Calu3 (cell line): Measurements from ENCODE around the gene CILP2. TPM values are rescaled to one million over a fixed set of nuclear protein-coding genes. Genes with fewer than 3 reads are reported as not detected.

Source experiments
- BruUV-seq: library from RNA; stranded (reverse); fragments of 400-500 nt; replicated peaks from 2 replicates; lab custom pipeline; 2021; lab: Mats Ljungman, UMichigan
- CTCF ChIA-PET: fragments of 300-600 bp; sonication (Branson Sonifier 250); formaldehyde crosslinking; loops from one replicate; lab custom pipeline; 2022; ENCODE audit warnings: antibody characterized with exemption; lab: Charles Lee
- DNase-seq: peaks from one replicate; pipeline ENCODE4 v3.0.0; 2022
- H3K27ac Mint-ChIP-seq: one replicate; pipeline ENCODE4 v1.8.0; 2022; ENCODE audit warnings: mixed read lengths; ENCODE audit not compliant: unreplicated experiment
- H3K27me3 Mint-ChIP-seq: one replicate; pipeline ENCODE4 v1.8.0; 2022; ENCODE audit warnings: mixed read lengths; ENCODE audit not compliant: unreplicated experiment
- H3K36me3 Mint-ChIP-seq: one replicate; pipeline ENCODE4 v1.8.0; 2022; ENCODE audit warnings: mild to moderate bottlenecking, moderate library complexity, mixed read lengths; ENCODE audit not compliant: insufficient read depth, unreplicated experiment
- H3K4me1 Mint-ChIP-seq: one replicate; pipeline ENCODE4 v1.8.0; 2022; ENCODE audit warnings: mild to moderate bottlenecking, low read depth, mixed read lengths; ENCODE audit not compliant: unreplicated experiment
- H3K4me3 Mint-ChIP-seq: one replicate; pipeline ENCODE4 v1.8.0; 2022; ENCODE audit warnings: mild to moderate bottlenecking, low read depth, moderate library complexity, mixed read lengths; ENCODE audit not compliant: unreplicated experiment
- H3K9me3 Mint-ChIP-seq: one replicate; pipeline ENCODE4 v1.8.0; 2022; ENCODE audit warnings: low read depth, mixed read lengths; ENCODE audit not compliant: unreplicated experiment
- intact Hi-C: fragments of 100-400 bp; cut with micrococcal nuclease; formaldehyde crosslinking; loops from one replicate; pipeline ENCODE4 v1.10.0; 2022; ENCODE audit not compliant: unreplicated experiment
- total RNA-seq: library from RNA; stranded (reverse); gene quantifications from 2 replicates; pipeline ENCODE4 v1.2.3, GENCODE V29; 2022
- TF ChIP-seq, protein P1 (sequence below): fragments of 200-600 bp; IDR thresholded peaks from one replicate; pipeline ENCODE4 v1.8.0; 2022; ENCODE audit warnings: antibody characterized with exemption; ENCODE audit not compliant: unreplicated experiment

CILP2 gene
- total RNA-seq, 1 experiment from 2014 or later, result 1.3 TPM

DNA sequence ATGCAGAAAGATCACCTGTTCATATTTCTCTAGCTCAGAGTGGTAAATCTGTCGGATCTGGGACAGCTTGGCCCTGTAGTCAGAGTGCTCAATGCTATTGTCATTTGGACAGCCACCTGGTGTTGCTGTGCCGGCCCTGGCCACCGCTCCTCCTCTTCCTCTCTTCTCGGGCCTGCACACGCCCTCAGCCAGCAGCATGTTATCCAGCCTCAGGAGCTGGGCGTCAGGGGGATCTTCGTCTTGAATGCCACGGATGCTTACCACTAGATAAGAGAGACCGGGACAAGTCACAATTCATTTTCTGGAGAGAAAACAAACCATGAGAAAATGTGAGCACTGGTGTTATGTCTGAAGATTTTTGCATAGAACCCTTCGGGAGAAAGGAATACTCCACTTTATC is 32.5 kb downstream of the CILP2 start:
- no peak overlapping the region for H3K4me3 Mint-ChIP-seq
- H3K4me1 Mint-ChIP-seq, result no peaks in the 10 kb centered on the region
- BruUV-seq, result no TSS peak
- no peaks in the 10 kb centered on the region for H3K36me3 Mint-ChIP-seq
- no peak for DNase-seq
- CTCF ChIA-PET, result no interaction called here
- TF ChIP-seq, protein P1, sequence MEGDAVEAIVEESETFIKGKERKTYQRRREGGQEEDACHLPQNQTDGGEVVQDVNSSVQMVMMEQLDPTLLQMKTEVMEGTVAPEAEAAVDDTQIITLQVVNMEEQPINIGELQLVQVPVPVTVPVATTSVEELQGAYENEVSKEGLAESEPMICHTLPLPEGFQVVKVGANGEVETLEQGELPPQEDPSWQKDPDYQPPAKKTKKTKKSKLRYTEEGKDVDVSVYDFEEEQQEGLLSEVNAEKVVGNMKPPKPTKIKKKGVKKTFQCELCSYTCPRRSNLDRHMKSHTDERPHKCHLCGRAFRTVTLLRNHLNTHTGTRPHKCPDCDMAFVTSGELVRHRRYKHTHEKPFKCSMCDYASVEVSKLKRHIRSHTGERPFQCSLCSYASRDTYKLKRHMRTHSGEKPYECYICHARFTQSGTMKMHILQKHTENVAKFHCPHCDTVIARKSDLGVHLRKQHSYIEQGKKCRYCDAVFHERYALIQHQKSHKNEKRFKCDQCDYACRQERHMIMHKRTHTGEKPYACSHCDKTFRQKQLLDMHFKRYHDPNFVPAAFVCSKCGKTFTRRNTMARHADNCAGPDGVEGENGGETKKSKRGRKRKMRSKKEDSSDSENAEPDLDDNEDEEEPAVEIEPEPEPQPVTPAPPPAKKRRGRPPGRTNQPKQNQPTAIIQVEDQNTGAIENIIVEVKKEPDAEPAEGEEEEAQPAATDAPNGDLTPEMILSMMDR, result no peak
- H3K27me3 Mint-ChIP-seq, result no peaks in the 10 kb centered on the region
- H3K9me3 Mint-ChIP-seq, result no peaks in the 10 kb centered on the region
- no peak overlapping the region for H3K27ac Mint-ChIP-seq
- intact Hi-C loops, result no loop called here

DNA sequence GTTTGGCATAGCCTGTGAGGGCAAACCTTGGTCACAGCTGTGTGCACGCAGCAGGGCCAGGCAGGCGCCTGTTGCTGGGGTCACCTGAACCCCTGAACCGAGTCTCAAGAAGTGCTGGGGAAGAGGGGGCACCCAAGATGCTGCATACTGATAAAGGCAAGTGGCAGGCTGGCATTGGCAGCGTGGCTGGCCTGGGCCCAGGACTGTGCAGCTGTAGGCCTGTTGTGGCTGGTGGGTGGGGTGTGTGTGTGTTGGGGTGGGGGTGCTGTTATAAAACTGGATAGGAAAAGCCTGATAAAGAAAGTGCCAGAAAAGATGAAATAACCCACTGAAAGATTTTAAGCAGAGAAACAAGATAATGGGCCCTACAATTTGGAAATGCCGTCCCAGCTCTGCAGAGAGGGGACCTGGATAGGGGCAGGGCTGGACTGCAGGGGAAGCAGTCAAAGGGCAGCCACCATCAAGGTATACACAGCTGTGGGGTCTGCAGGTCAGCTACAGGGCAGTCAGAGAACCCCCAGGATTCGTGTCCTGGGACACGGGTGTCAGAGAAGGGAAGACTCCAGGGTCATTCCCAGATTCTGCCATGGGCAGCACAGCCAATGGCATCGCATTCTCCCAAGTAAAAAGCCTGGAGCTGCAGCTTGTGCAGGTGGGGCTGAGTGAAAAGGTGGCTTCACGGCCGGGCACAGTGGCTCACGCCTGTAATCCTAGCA is 33.2 kb downstream of the CILP2 start:
- CTCF ChIA-PET, result no interaction called here
- intact Hi-C loops, result no loop called here
- no peak overlapping the region for H3K27ac Mint-ChIP-seq
- no peaks in the 10 kb centered on the region for H3K36me3 Mint-ChIP-seq
- no peak for DNase-seq
- H3K4me1 Mint-ChIP-seq, result no peaks in the 10 kb centered on the region
- no peaks in the 10 kb centered on the region for H3K27me3 Mint-ChIP-seq
- no peaks in the 10 kb centered on the region for H3K9me3 Mint-ChIP-seq
- no TSS peak for BruUV-seq
- H3K4me3 Mint-ChIP-seq, result no peak overlapping the region
- TF ChIP-seq, protein P1, result no peak

DNA sequence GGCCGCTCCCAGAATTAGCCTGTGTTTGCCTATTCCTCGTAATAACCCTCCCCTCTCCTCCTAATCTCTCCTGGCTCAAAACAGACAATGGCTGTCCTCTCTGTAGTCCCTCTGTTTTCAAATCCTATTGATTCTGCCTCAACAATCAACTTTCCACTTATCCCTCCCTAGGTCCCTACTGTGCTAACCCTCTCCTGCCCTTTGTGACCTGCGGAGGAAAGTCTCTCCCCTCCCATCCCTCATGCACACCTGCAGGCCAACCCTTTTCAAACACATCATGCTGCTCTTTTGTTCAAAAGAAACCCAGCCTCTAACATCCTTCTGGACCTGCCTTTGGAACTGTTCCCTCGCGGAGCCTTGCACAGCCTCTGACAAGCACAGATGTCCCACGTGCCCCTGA is 37.3 kb downstream of the CILP2 start:
- Mint-ChIP-seq H3K4me1 (no peaks in the 10 kb centered on the region), H3K27me3 (no peaks in the 10 kb centered on the region), H3K9me3 (no peaks in the 10 kb centered on the region), H3K27ac (no peak overlapping the region), H3K36me3 (no peaks in the 10 kb centered on the region), H3K4me3 (no peak overlapping the region)
- CTCF ChIA-PET, result no interaction called here
- BruUV-seq, result no TSS peak
- no peak for DNase-seq
- TF ChIP-seq, protein P1, result no peak
- intact Hi-C loops, result no loop called here

DNA sequence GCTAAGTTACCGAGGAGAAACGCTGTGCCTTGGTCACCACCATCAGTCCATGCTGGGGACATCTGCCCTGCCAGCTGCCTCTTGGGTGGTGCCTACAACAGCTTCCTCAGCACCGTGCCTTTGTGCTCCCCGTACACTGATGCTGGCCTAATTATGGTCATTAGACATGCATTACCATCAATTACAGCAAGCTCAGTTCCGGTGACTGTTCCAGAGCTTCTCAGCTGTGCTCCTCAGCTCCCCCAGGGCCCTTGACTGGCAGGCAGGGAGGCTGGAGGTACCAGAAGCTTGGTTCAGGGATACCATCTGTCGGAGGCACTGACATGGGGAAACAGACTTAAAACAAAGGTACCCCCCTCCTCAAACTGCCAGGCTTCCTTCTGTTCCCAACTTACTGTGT is 40.2 kb downstream of the CILP2 start:
- no peak overlapping the region for H3K4me3 Mint-ChIP-seq
- H3K27me3 Mint-ChIP-seq, result no peaks in the 10 kb centered on the region
- no peak for DNase-seq
- H3K4me1 Mint-ChIP-seq, result no peaks in the 10 kb centered on the region
- BruUV-seq, result no TSS peak
- CTCF ChIA-PET, result no interaction called here
- H3K36me3 Mint-ChIP-seq, result no peaks in the 10 kb centered on the region
- H3K9me3 Mint-ChIP-seq, result no peaks in the 10 kb centered on the region
- TF ChIP-seq, protein P1, result no peak
- intact Hi-C loops, result no loop called here
- H3K27ac Mint-ChIP-seq, result no peak overlapping the region
